ENCODE data around the gene MBD6. TPM values are rescaled to one million over a fixed set of nuclear protein-coding genes. Genes with fewer than 3 reads are reported as not detected.

The MBD6 gene
- total and polyA plus RNA-seq, 2 of the 8 experiments (the other 6 are each of a cell fraction or from before 2014, with no cell fraction given): 3.9 to 32.3 TPM

GRCh38 chr12:57515934-57516541 lies 6.6 kb upstream of the MBD6 start:
- H3K18ac ChIP-seq (ENCODE audit: extremely low read depth, low read length): no peak overlapping the region
- H3K9ac ChIP-seq (replicated peaks in 1 of 4; ENCODE audit: extremely low read depth in 1 of 4, low read depth in 3 of 4, low read length in 3 of 4): no peak overlapping the region
- H3K23ac ChIP-seq (ENCODE audit: insufficient read length): no peak overlapping the region
- H3K4ac ChIP-seq (replicated peaks; ENCODE audit: insufficient read length, low read depth, low read length): no peak overlapping the region
- H4K91ac ChIP-seq (replicated peaks; ENCODE audit: insufficient read length, low read length): no peak overlapping the region
- no peak overlapping the region for H2BK15ac ChIP-seq (ENCODE audit: low read length)
- no peak overlapping the region for H2BK20ac ChIP-seq (ENCODE audit: low read length)
- H3K27ac ChIP-seq (ENCODE audit: low read depth, low read length): no peak overlapping the region
- H3K14ac ChIP-seq (ENCODE audit: insufficient read length): no peak overlapping the region
- no peak overlapping the region for H2BK120ac ChIP-seq (replicated peaks; ENCODE audit: low read depth, low read length)
- no peaks in the 10 kb centered on the region for H3K79me1 ChIP-seq (ENCODE audit: low read depth, low read length)
- no peaks in the 10 kb centered on the region for H3K9me3 ChIP-seq (ENCODE audit: insufficient read depth in 2 of 2, low read depth in 1 of 2, low read length in 1 of 2)
- FAIRE-seq: no peak
- DNase-seq (ENCODE audit: low read depth in 1 of 2, low spot score in 2 of 2): no peak
- H4K8ac ChIP-seq (ENCODE audit: extremely low read depth, insufficient read depth, low read length): no peak overlapping the region
- no peak overlapping the region for H3K4me3 ChIP-seq (ENCODE audit: extremely low read depth in 1 of 4, insufficient read depth in 2 of 4, low read depth in 3 of 4, low read length in 4 of 4)
- H3K4me2 ChIP-seq (ENCODE audit: insufficient read depth in 1 of 2, low read depth in 2 of 2, low read length in 2 of 2): no peak overlapping the region
- H2BK5ac ChIP-seq (ENCODE audit: low read depth, low read length): no peak overlapping the region
- peaks cover 12% of the 10 kb centered on the region for H3K23me2 ChIP-seq (ENCODE audit: low read depth, low read length)
- H4K20me1 ChIP-seq (replicated peaks in 1 of 2; ENCODE audit: control insufficient read depth in 1 of 2, insufficient read depth in 2 of 2, low read length in 2 of 2): peaks cover 7 to 18% of the 10 kb centered on the region in 2 experiments
- H3K4me1 ChIP-seq (replicated peaks in 1 of 4; ENCODE audit: control insufficient read depth in 3 of 4, insufficient read depth in 4 of 4, low read length in 3 of 4): peaks cover 0 to 6% (median 4%) of the 10 kb centered on the region in 4 experiments; a peak in 3 of 7 replicates
- no peak overlapping the region for H2AFZ ChIP-seq (ENCODE audit: low read length)
- no peaks in the 10 kb centered on the region for H3K27me3 ChIP-seq (replicated peaks in 1 of 4; ENCODE audit: control insufficient read depth in 3 of 4, extremely low read depth in 1 of 4, insufficient read depth in 3 of 4, low read length in 3 of 4)
- POLR2A ChIA-PET (ENCODE audit: partially characterized antibody): interaction anchor here (0.8 to 6.0 kb wide), 9 partner anchors 9 to 65 kb away, joined by 3 to 41 read pairs (median 5); no protein-coding TSS in a partner anchor
- peaks cover 52 to 78% (median 63%) of the 10 kb centered on the region in 4 experiments for H3K36me3 ChIP-seq (ENCODE audit: control insufficient read depth in 2 of 4, insufficient read depth in 4 of 4, low read length in 3 of 4)
- CTCF ChIA-PET (ENCODE audit: partially characterized antibody): interaction anchor here (1.0 to 1.1 kb wide), 2 partner anchors 12 to 18 kb away, joined by 3 read pairs; no protein-coding TSS in a partner anchor
- WGBS, 2 experiments (ENCODE audit: extremely low coverage in 1 of 2, insufficient coverage in 1 of 2, insufficient read length in 1 of 2, insufficient replicate concordance in 2 of 2, low coverage in 1 of 2, low lambda C conversion rate in 2 of 2, missing lambda C conversion rate in 1 of 2): 91% methylated on average over 11 of the region's 11 CpGs; no CpG with 5 or more reads in 1 of the 2 experiments
- no peak overlapping the region for H2BK12ac ChIP-seq (ENCODE audit: low read depth, low read length)
- no peak overlapping the region for H3K56ac ChIP-seq (replicated peaks; ENCODE audit: insufficient read length, low read depth, low read length)
- peaks cover 0 to 20% of the 10 kb centered on the region in 2 experiments; a peak in 2 of 4 replicates for H3K79me2 ChIP-seq (ENCODE audit: control insufficient read depth in 1 of 2, insufficient read depth in 2 of 2, low read length in 2 of 2)
- no peak overlapping the region for H4K5ac ChIP-seq (ENCODE audit: insufficient read length, low read depth, low read length)
- H2AK5ac ChIP-seq (ENCODE audit: low read depth, low read length): no peak overlapping the region
- TF ChIP-seq NANOG (IDR thresholded peaks at IDR 0.05; ENCODE audit: insufficient read depth, low read depth, low read length, poor library complexity, severe bottlenecking) (no peak), USF2 (IDR thresholded peaks at IDR 0.05; ENCODE audit: low read length) (no peak)

Measured in H1 (cell line).